Uterus (tissue), 4 donors: ENCODE measurements around the gene SEPTIN10. TPM values are rescaled to one million over a fixed set of nuclear protein-coding genes. Genes with fewer than 3 reads are reported as not detected.

Experiments
- DNase-seq, 2 donors: peaks; one replicate each; pipeline ENCODE4 v3.0.0-alpha.2; 2019 to 2020
- H3K27ac ChIP-seq, 2 donors: fragments of 200-600 bp; sonication (generic); 1 replicate in 1 of 2; 2 replicates in 1 of 2; pipeline ENCODE4 v1.5.1; 2016 to 2018
- H3K27me3 ChIP-seq, 2 donors: fragments of 200-600 bp; sonication (generic); one replicate each; pipeline ENCODE4 v1.5.1; 2018 to 2019; ENCODE audit warnings: control low read depth in 1 of 2
- H3K36me3 ChIP-seq, 2 donors: fragments of 200-600 bp; sonication (generic); one replicate each; pipeline ENCODE4 v1.5.1; 2019; ENCODE audit warnings: control low read depth in 1 of 2
- H3K4me1 ChIP-seq, 2 donors: fragments of 200-600 bp; sonication (generic); one replicate each; pipeline ENCODE4 v1.5.1; 2018 to 2019; ENCODE audit warnings: control low read depth in 1 of 2
- H3K4me3 ChIP-seq, 2 donors: fragments of 200-600 bp; sonication (generic); 1 replicate in 1 of 2; 2 replicates in 1 of 2; pipeline ENCODE4 v1.5.1; 2018 to 2019; ENCODE audit warnings: mild to moderate bottlenecking in 1 of 2
- H3K9me3 ChIP-seq, 2 donors: fragments of 200-600 bp; sonication (generic); one replicate each; pipeline ENCODE4 v1.5.1; 2019; ENCODE audit warnings: control low read depth in 1 of 2
- CTCF ChIP-seq, 4 experiments: fragments of 200-600 bp in 2 of 4; fragments of 450-650 bp in 2 of 4; sonication (generic) in 2 of 4; IDR thresholded peaks; one replicate each; pipeline ENCODE4 v1.5.1; 2016 to 2019; ENCODE audit warnings: antibody characterized with exemption in 4 of 4, mild to moderate bottlenecking in 2 of 4, moderate library complexity in 1 of 4
- POLR2A ChIP-seq, 2 donors: fragments of 450-650 bp; IDR thresholded peaks; one replicate each; pipeline ENCODE4 v1.6.1; 2016; ENCODE audit warnings: antibody characterized with exemption in 2 of 2, mild to moderate bottlenecking in 1 of 2, moderate library complexity in 1 of 2
- intact Hi-C: fragments of 100-400 bp; cut with DNase I; formaldehyde crosslinking; loops from one replicate; pipeline ENCODE4 v1.15.1; 2023; ENCODE audit warnings: low total_unique reads
- total RNA-seq, 4 donors: library from RNA; depleted of rRNA in 3 of 4; stranded (reverse); fragments of >200 nt in 3 of 4; gene quantifications; one replicate each; pipeline versions ENCODE4 v1.1.0 to v1.2.4, GENCODE V29; 2014 to 2023
- donor health status: DM: yes; HTN: yes; CAD: no.

SEPTIN10 gene
- total RNA-seq, 4 donors from 2014 or later: 52.8 to 181 (median 121) TPM

- Histone ChIP-seq H3K27ac (no peak overlapping the region), H3K9me3 (no peaks in the 10 kb centered on the region), H3K4me1 (no peaks in the 10 kb centered on the region), H3K4me3 (no peak overlapping the region), H3K36me3 (no peaks in the 10 kb centered on the region), H3K27me3 (no peaks in the 10 kb centered on the region)
- intact Hi-C loops: no loop called here
- TF ChIP-seq POLR2A (IDR thresholded peaks at IDR 0.05) (no peak), CTCF (IDR thresholded peaks at IDR 0.05) (no peak)
- no peak for DNase-seq
Observed at GRCh38 chr2:109557309-109557708, 56.5 kb downstream of the SEPTIN10 start.

GRCh38 chr2:109555346-109555900 is 58.3 kb downstream of the SEPTIN10 start:
- no peak for TF ChIP-seq POLR2A (IDR thresholded peaks at IDR 0.05)
- TF ChIP-seq CTCF (IDR thresholded peaks at IDR 0.05): no peak
- intact Hi-C loops: no loop called here

GRCh38 chr2:109554758-109555157 is 59.0 kb downstream of the SEPTIN10 start:
- no peak for DNase-seq
- H3K9me3 ChIP-seq: no peaks in the 10 kb centered on the region
- TF ChIP-seq CTCF (IDR thresholded peaks at IDR 0.05): no peak
- no peak for TF ChIP-seq POLR2A (IDR thresholded peaks at IDR 0.05)
- intact Hi-C loops: no loop called here
- no peak overlapping the region for H3K4me3 ChIP-seq
- H3K4me1 ChIP-seq: no peaks in the 10 kb centered on the region
- H3K27me3 ChIP-seq: no peaks in the 10 kb centered on the region
- H3K36me3 ChIP-seq: no peaks in the 10 kb centered on the region
- H3K27ac ChIP-seq: no peak overlapping the region

More at GRCh38 chr2:109555346-109555900, 58.3 kb downstream of the SEPTIN10 start:
- Histone ChIP-seq H3K27ac (no peak overlapping the region), H3K4me1 (no peaks in the 10 kb centered on the region), H3K4me3 (no peak overlapping the region), H3K36me3 (no peaks in the 10 kb centered on the region), H3K27me3 (no peaks in the 10 kb centered on the region), H3K9me3 (no peaks in the 10 kb centered on the region)
- DNase-seq: no peak

- no peaks in the 10 kb centered on the region for H3K4me1 ChIP-seq
- no peaks in the 10 kb centered on the region for H3K27me3 ChIP-seq
- H3K4me3 ChIP-seq: no peak overlapping the region
- no peaks in the 10 kb centered on the region for H3K9me3 ChIP-seq
- intact Hi-C loops: no loop called here
- no peaks in the 10 kb centered on the region for H3K36me3 ChIP-seq
- no peak overlapping the region for H3K27ac ChIP-seq
- no peak for DNase-seq
- TF ChIP-seq POLR2A (IDR thresholded peaks at IDR 0.05) (no peak), CTCF (IDR thresholded peaks at IDR 0.05) (no peak)
Observed at GRCh38 chr2:109549016-109549590, 64.7 kb downstream of the SEPTIN10 start.

GRCh38 chr2:109547280-109547679 is 66.5 kb downstream of the SEPTIN10 start:
- intact Hi-C loops: no loop called here
- Histone ChIP-seq H3K27ac (no peak overlapping the region), H3K36me3 (no peaks in the 10 kb centered on the region), H3K4me3 (no peak overlapping the region), H3K27me3 (no peaks in the 10 kb centered on the region), H3K9me3 (no peaks in the 10 kb centered on the region), H3K4me1 (no peaks in the 10 kb centered on the region)
- no peak for DNase-seq
- no peak for TF ChIP-seq CTCF (IDR thresholded peaks at IDR 0.05)
- no peak for TF ChIP-seq POLR2A (IDR thresholded peaks at IDR 0.05)
